ENCODE results near the gene SCN10A.

SCN10A gene

GRCh38 chr3:38720465-38720864, 95.6 kb downstream of the SCN10A start:
- DNase-seq (ENCODE audit: low read depth in 2 of 2) = no peak

- no peak for DNase-seq (ENCODE audit: low read depth in 2 of 2)
Measured at GRCh38 chr3:38717355-38718240, 98.4 kb downstream of the SCN10A start.

GRCh38 chr3:38713121-38713520, 102.9 kb downstream of the SCN10A start:
- no peak for DNase-seq (ENCODE audit: low read depth in 2 of 2)

- DNase-seq (ENCODE audit: low read depth in 2 of 2) = no peak
Measured at GRCh38 chr3:38711321-38711720, 104.7 kb downstream of the SCN10A start.

GRCh38 chr3:38707730-38708129, 108.3 kb downstream of the SCN10A start:
- no peak for DNase-seq (ENCODE audit: low read depth in 2 of 2)

- DNase-seq (ENCODE audit: low read depth in 2 of 2) = no peak
Measured at GRCh38 chr3:38706961-38707360, 109.1 kb downstream of the SCN10A start.

- DNase-seq (ENCODE audit: low read depth in 2 of 2) = no peak
Measured at GRCh38 chr3:38702231-38702630, 113.8 kb downstream of the SCN10A start.

GRCh38 chr3:38698760-38699159, 117.3 kb downstream of the SCN10A start:
- no peak for DNase-seq (ENCODE audit: low read depth in 2 of 2)

GRCh38 chr3:38698061-38698460, 118.0 kb downstream of the SCN10A start:
- DNase-seq (ENCODE audit: low read depth in 2 of 2) = no peak

- DNase-seq (ENCODE audit: low read depth in 2 of 2) = no peak
Measured at GRCh38 chr3:38696034-38696433, 120.0 kb downstream of the SCN10A start.

GRCh38 chr3:38690185-38690584, 125.8 kb downstream of the SCN10A start:
- DNase-seq (ENCODE audit: low read depth in 2 of 2) = no peak

GRCh38 chr3:38689774-38690173, 126.2 kb downstream of the SCN10A start:
- DNase-seq (ENCODE audit: low read depth in 2 of 2) = no peak

GRCh38 chr3:38689346-38689745, 126.7 kb downstream of the SCN10A start:
- DNase-seq (ENCODE audit: low read depth in 2 of 2) = no peak

- DNase-seq (ENCODE audit: low read depth in 2 of 2) = no peak
Measured at GRCh38 chr3:38687321-38687720, 128.7 kb downstream of the SCN10A start.

GRCh38 chr3:38684546-38684945, 131.5 kb downstream of the SCN10A start:
- no peak for DNase-seq (ENCODE audit: low read depth in 2 of 2)

GRCh38 chr3:38669668-38670067, 146.3 kb downstream of the SCN10A start:
- DNase-seq (ENCODE audit: low read depth in 2 of 2) = no peak

- no peak for DNase-seq (ENCODE audit: low read depth in 2 of 2)
Measured at GRCh38 chr3:38662544-38662943, 153.5 kb downstream of the SCN10A start.

- no peak for DNase-seq (ENCODE audit: low read depth in 2 of 2)
Measured at GRCh38 chr3:38658841-38659240, 157.2 kb downstream of the SCN10A start.

GRCh38 chr3:38657369-38657768, 158.6 kb downstream of the SCN10A start:
- DNase-seq (ENCODE audit: low read depth in 2 of 2) = no peak

GRCh38 chr3:38655708-38656300, 160.2 kb downstream of the SCN10A start:
- no peak for DNase-seq (ENCODE audit: low read depth in 2 of 2)

GRCh38 chr3:38653685-38654537, 162.1 kb downstream of the SCN10A start:
- no peak for DNase-seq (ENCODE audit: low read depth in 2 of 2)

- DNase-seq (ENCODE audit: low read depth in 2 of 2) = no peak
Measured at GRCh38 chr3:38652934-38653333, 163.1 kb downstream of the SCN10A start.

Measured in stimulated activated CD8-positive, alpha-beta memory T cell treated with anti-CD3 and anti-CD28 coated beads, Interleukin-7, amount 100 ng/mL, for 4 hours (primary cell).